GM12878 (cell line): Measurements from ENCODE around the gene HM13. TPM values are rescaled to one million over a fixed set of nuclear protein-coding genes. Genes with fewer than 3 reads are reported as not detected.

ENCODE experiments used
- ATAC-seq: fragments of 200-7000 bp; cut with Tn5 transposase; 3 replicates; pipeline ENCODE4 v1.9.1; 2020; ENCODE audit warnings: mild to moderate bottlenecking, moderate library complexity
- BruUV-seq: library from RNA; stranded (reverse); fragments of 400-500 nt; replicated peaks from 2 replicates; lab custom pipeline; 2021; lab: Mats Ljungman, UMichigan
- CTCF ChIA-PET: fragments of 300-600 bp; sonication (Branson Sonifier 250); formaldehyde crosslinking; extraction: SDS; loops from one replicate; lab custom pipeline; 2021; ENCODE audit warnings: inconsistent platforms; lab: Yijun Ruan, JAX
- POLR2A ChIA-PET: fragments of 350-600 bp; formaldehyde crosslinking; extraction: SDS; loops from one replicate; lab custom pipeline; 2021; ENCODE audit warnings: inconsistent platforms; lab: Charles Lee
- RAD21 ChIA-PET: fragments of 300-600 bp; sonication (Branson Sonifier 250); formaldehyde crosslinking; loops from one replicate; lab custom pipeline; 2023; ENCODE audit warnings: antibody characterized with exemption; ENCODE audit not compliant: unreplicated experiment; lab: Charles Lee
- SMC1A ChIA-PET: fragments of 300-600 bp; sonication (Branson Sonifier 250); formaldehyde crosslinking; loops from one replicate; lab custom pipeline; 2023; ENCODE audit not compliant: unreplicated experiment, uncharacterized antibody; lab: Charles Lee
- DNase-seq: peaks from one replicate; pipeline ENCODE4 v3.0.0-alpha.2; 2011; ENCODE audit warnings: low read depth, low spot score
- FAIRE-seq: peaks from 3 replicates; lab custom pipeline; 2011; peaks lifted over from hg19 to GRCh38; lab: Jason Lieb, UNC
- H2AFZ ChIP-seq: 2 replicates; pipeline ENCODE4 v1.6.0; 2011; ENCODE audit warnings: low read depth, low read length, control low read depth; ENCODE audit not compliant: control insufficient read depth
- H3K27ac ChIP-seq: 2 replicates; pipeline ENCODE4 v1.5.1; 2011; ENCODE audit warnings: control low read depth; ENCODE audit not compliant: control insufficient read depth, insufficient read depth
- H3K27me3 ChIP-seq, 2 experiments: replicated peaks in 1 of 2; 2 replicates each; pipeline versions ENCODE4 v1.6.0 to v1.6.1; 2011; ENCODE audit warnings: low read length in 1 of 2; ENCODE audit not compliant: control insufficient read depth in 2 of 2, insufficient read depth in 2 of 2
- H3K36me3 ChIP-seq, 2 experiments: 2 replicates each; pipeline ENCODE4 v1.5.1; 2011; ENCODE audit warnings: low read length in 1 of 2; ENCODE audit not compliant: control insufficient read depth in 2 of 2, insufficient read depth in 2 of 2
- H3K4me1 ChIP-seq: 2 replicates; pipeline ENCODE4 v1.6.1; 2011; ENCODE audit warnings: mild to moderate bottlenecking, low read length, moderate library complexity, mixed read lengths; ENCODE audit not compliant: control insufficient read depth, insufficient read depth
- H3K4me2 ChIP-seq: 2 replicates; pipeline ENCODE4 v1.6.0; 2011; ENCODE audit warnings: control low read depth; ENCODE audit not compliant: control insufficient read depth, insufficient read depth
- H3K4me3 ChIP-seq: fragments of 200-600 bp; sonication (generic); 2 replicates; pipeline ENCODE4 v1.5.1; 2016
- H3K79me2 ChIP-seq: 2 replicates; pipeline ENCODE4 v1.6.0; 2011; ENCODE audit warnings: low read length; ENCODE audit not compliant: control insufficient read depth, insufficient read depth
- H3K9ac ChIP-seq: 2 replicates; pipeline ENCODE4 v1.8.0; 2011; ENCODE audit warnings: low read length, control low read depth, mixed read lengths; ENCODE audit not compliant: control insufficient read depth, insufficient read depth
- H3K9me3 ChIP-seq: replicated peaks from 3 replicates; pipeline ENCODE4 v1.5.1; 2011; ENCODE audit warnings: mild to moderate bottlenecking, low read length; ENCODE audit not compliant: control insufficient read depth, insufficient read depth
- H4K20me1 ChIP-seq: 2 replicates; pipeline ENCODE4 v1.6.0; 2011; ENCODE audit not compliant: control insufficient read depth, insufficient read depth
- CEBPB ChIP-seq, 2 experiments: fragments of 150-350 bp in 1 of 2; IDR thresholded peaks; 2 replicates each; pipeline ENCODE4 v1.6.1; 2012 to 2014; ENCODE audit warnings: low read depth in 2 of 2, low read length in 2 of 2, borderline replicate concordance in 1 of 2, inconsistent platforms in 1 of 2
- JUNB ChIP-seq: IDR thresholded peaks from 2 replicates; pipeline ENCODE4 v1.6.1; 2016; ENCODE audit warnings: antibody characterized with exemption, mild to moderate bottlenecking
- KDM1A ChIP-seq: fragments of 200-600 bp; sonication (generic); IDR thresholded peaks from 2 replicates; pipeline ENCODE4 v1.6.1; 2016; ENCODE audit warnings: borderline replicate concordance
- MLLT1 ChIP-seq: fragments of 450-650 bp; IDR thresholded peaks from 2 replicates; pipeline ENCODE4 v1.6.1; 2016; ENCODE audit warnings: mild to moderate bottlenecking
- NBN ChIP-seq: fragments of 450-650 bp; IDR thresholded peaks from 2 replicates; pipeline ENCODE4 v1.6.1; 2016
- SMARCA5 ChIP-seq: fragments of 450-650 bp; IDR thresholded peaks from 2 replicates; pipeline ENCODE4 v1.6.1; 2017; ENCODE audit warnings: mild to moderate bottlenecking
- WGBS: methylation state at CpG from one replicate; pipeline ENCODE4 v1.1.6; 2016; ENCODE audit warnings: low lambda C conversion rate; ENCODE audit not compliant: insufficient replicate concordance, insufficient coverage; ENCODE audit errors: missing lambda C conversion rate; 5-methylcytosine and 5-hydroxymethylcytosine counted together
- in situ Hi-C: fragments of 300-500 bp; cut with MboI; formaldehyde crosslinking; loops from 9 replicates; pipeline ENCODE4 v1.14.3; 2018; ENCODE audit warnings: mixed read lengths
- intact Hi-C: fragments of 100-400 bp; cut with micrococcal nuclease; formaldehyde crosslinking; loops from one replicate; pipeline ENCODE4 v1.14.2; 2022; ENCODE audit not compliant: unreplicated experiment
- polyA plus RNA-seq, 11 experiments: library from polyadenylated mRNA; depleted of rRNA in 4 of 11; unstranded in 6 of 11; stranded (reverse) in 5 of 11; fragments of >200 nt; fragmentation: Nextera tagmentation in 4 of 11; fragmentation: Illumina TruSeq in 1 of 11; extraction: Ambion mirVana in 4 of 11; extraction: Trizol in 1 of 11; gene quantifications; 1 replicate in 1 of 11; 2 replicates in 10 of 11; pipeline versions ENCODE4 v1.2.1 to v1.2.3, GENCODE V29; 2011 to 2016; ENCODE audit warnings: inconsistent platforms in 2 of 11, missing spikeins in 2 of 11, low read depth in 1 of 11
- total RNA-seq, 4 experiments: library from RNA; depleted of rRNA in 3 of 4; stranded (reverse); fragments of >200 nt in 3 of 4; fragmentation: Illumina TruSeq in 1 of 4; extraction: Trizol in 1 of 4; gene quantifications; 2 replicates each; pipeline versions ENCODE4 v1.2.1 to v1.2.3, GENCODE V29; 2013 to 2021
- TF ChIP-seq, protein P1 (sequence below): fragments of 450-650 bp; IDR thresholded peaks from 2 replicates; pipeline ENCODE4 v1.6.1; 2017; ENCODE audit warnings: low read depth, mild to moderate bottlenecking, moderate library complexity
- TF ChIP-seq, protein P2 (sequence below): fragments of 150-350 bp; IDR thresholded peaks from 2 replicates; pipeline ENCODE4 v1.6.1; 2016; ENCODE audit warnings: low read depth, low read length
- TF ChIP-seq, protein P3 (sequence below): IDR thresholded peaks from 2 replicates; pipeline ENCODE4 v1.6.1; 2011; ENCODE audit warnings: borderline replicate concordance, low read depth, mild to moderate bottlenecking, moderate library complexity, low read length; ENCODE audit not compliant: insufficient read depth, poor library complexity, severe bottlenecking

Gene HM13
- total and polyA plus RNA-seq, 10 of the 15 experiments (the other 5 are each of a cell fraction or from before 2014, with no cell fraction given) = 4.8 to 185 (median 81.7) TPM

DNA sequence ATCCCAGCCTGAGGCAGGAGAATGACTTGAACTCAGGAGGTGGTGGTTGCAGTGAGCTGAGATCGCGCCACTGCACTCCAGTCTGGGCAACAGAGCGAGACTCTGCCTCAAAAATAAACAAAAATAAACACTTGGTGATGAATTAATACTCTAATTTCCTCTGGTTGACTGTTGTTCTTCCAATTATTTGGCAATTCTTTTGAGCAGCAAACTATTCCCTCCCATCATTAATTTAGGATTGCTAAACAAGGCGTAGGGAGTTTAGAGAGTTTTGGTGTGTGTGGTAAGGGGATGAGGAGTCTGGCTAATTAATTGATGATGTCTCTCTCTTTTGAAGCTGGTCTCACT is 88.2 kb downstream of the HM13 start:
- H3K4me1 ChIP-seq = peaks cover 21% of the 10 kb centered on the region
- TF ChIP-seq, protein P1, sequence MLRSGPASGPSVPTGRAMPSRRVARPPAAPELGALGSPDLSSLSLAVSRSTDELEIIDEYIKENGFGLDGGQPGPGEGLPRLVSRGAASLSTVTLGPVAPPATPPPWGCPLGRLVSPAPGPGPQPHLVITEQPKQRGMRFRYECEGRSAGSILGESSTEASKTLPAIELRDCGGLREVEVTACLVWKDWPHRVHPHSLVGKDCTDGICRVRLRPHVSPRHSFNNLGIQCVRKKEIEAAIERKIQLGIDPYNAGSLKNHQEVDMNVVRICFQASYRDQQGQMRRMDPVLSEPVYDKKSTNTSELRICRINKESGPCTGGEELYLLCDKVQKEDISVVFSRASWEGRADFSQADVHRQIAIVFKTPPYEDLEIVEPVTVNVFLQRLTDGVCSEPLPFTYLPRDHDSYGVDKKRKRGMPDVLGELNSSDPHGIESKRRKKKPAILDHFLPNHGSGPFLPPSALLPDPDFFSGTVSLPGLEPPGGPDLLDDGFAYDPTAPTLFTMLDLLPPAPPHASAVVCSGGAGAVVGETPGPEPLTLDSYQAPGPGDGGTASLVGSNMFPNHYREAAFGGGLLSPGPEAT = no peak
- TF ChIP-seq SMARCA5 (no peak), KDM1A (no peak), MLLT1 (no peak), CEBPB (IDR thresholded peaks at IDR 0.05; ENCODE audit: borderline replicate concordance in 1 of 2, low read depth in 2 of 2, low read length in 2 of 2) (no peak), JUNB (no peak), NBN (no peak)
- TF ChIP-seq, protein P2, sequence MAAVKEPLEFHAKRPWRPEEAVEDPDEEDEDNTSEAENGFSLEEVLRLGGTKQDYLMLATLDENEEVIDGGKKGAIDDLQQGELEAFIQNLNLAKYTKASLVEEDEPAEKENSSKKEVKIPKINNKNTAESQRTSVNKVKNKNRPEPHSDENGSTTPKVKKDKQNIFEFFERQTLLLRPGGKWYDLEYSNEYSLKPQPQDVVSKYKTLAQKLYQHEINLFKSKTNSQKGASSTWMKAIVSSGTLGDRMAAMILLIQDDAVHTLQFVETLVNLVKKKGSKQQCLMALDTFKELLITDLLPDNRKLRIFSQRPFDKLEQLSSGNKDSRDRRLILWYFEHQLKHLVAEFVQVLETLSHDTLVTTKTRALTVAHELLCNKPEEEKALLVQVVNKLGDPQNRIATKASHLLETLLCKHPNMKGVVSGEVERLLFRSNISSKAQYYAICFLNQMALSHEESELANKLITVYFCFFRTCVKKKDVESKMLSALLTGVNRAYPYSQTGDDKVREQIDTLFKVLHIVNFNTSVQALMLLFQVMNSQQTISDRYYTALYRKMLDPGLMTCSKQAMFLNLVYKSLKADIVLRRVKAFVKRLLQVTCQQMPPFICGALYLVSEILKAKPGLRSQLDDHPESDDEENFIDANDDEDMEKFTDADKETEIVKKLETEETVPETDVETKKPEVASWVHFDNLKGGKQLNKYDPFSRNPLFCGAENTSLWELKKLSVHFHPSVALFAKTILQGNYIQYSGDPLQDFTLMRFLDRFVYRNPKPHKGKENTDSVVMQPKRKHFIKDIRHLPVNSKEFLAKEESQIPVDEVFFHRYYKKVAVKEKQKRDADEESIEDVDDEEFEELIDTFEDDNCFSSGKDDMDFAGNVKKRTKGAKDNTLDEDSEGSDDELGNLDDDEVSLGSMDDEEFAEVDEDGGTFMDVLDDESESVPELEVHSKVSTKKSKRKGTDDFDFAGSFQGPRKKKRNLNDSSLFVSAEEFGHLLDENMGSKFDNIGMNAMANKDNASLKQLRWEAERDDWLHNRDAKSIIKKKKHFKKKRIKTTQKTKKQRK = no peak
- TF ChIP-seq, protein P3, sequence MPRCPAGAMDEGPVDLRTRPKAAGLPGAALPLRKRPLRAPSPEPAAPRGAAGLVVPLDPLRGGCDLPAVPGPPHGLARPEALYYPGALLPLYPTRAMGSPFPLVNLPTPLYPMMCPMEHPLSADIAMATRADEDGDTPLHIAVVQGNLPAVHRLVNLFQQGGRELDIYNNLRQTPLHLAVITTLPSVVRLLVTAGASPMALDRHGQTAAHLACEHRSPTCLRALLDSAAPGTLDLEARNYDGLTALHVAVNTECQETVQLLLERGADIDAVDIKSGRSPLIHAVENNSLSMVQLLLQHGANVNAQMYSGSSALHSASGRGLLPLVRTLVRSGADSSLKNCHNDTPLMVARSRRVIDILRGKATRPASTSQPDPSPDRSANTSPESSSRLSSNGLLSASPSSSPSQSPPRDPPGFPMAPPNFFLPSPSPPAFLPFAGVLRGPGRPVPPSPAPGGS = no peak
- TF ChIP-seq, all 136 proteins: peak for 0
- FAIRE-seq (no peak), DNase-seq (no peak), ATAC-seq (no peak)
- Histone ChIP-seq H3K9ac (no peak overlapping the region), H3K36me3 (no peaks in the 10 kb centered on the region), H2AFZ (no peak overlapping the region), H3K27ac (no peak overlapping the region), H3K27me3 (peaks cover 10 to 13% of the 10 kb centered on the region in 2 experiments), H3K4me2 (peak overlapping the region; percentile 40), H3K79me2 (no peaks in the 10 kb centered on the region), H4K20me1 (no peaks in the 10 kb centered on the region), H3K9me3 (no peaks in the 10 kb centered on the region; the same call in 2 of the 3 replicates), H3K4me3 (no peak overlapping the region)
- ChIA-PET POLR2A (interaction anchor here (1.7 kb wide), 1 partner anchor 9 kb away, joined by 6 read pairs; no protein-coding TSS in a partner anchor), SMC1A (interaction anchor here (0.6 to 1.0 kb wide), 2 partner anchors 10 to 40 kb away, joined by 3 to 6 read pairs; no protein-coding TSS in a partner anchor), RAD21 (interaction anchor here (1.2 to 1.9 kb wide), 2 partner anchors 29 to 33 kb away, joined by 4 to 8 read pairs; no protein-coding TSS in a partner anchor), CTCF (interaction anchor here (1.2 to 18.6 kb wide), 4 partner anchors 10 to 38 kb away, joined by 4 to 958 read pairs (median 25); no protein-coding TSS in a partner anchor)
- WGBS = 0% methylated on average over 4 of the region's 4 CpGs
- in situ Hi-C loops (no loop called here), intact Hi-C loops (no loop called here)
- BruUV-seq = no TSS peak
